Measurements from ENCODE around the gene CUEDC1.

The CUEDC1 gene

GRCh38 chr17:57875290-57876022, 79.8 kb downstream of the CUEDC1 start:
- FAIRE-seq (no peak), DNase-seq (ENCODE audit: insufficient read length) (no peak)
- TF ChIP-seq POLR2A (IDR thresholded peaks at IDR 0.05; ENCODE audit: low read depth, low read length) (no peak), TAF1 (IDR thresholded peaks at IDR 0.05; ENCODE audit: borderline replicate concordance, low read depth, low read length) (no peak), POLR2AphosphoS5 (IDR thresholded peaks at IDR 0.05; ENCODE audit: low read depth, low read length) (no peak)

- TF ChIP-seq POLR2A (IDR thresholded peaks at IDR 0.05; ENCODE audit: low read depth, low read length) (no peak), TAF1 (IDR thresholded peaks at IDR 0.05; ENCODE audit: borderline replicate concordance, low read depth, low read length) (no peak), POLR2AphosphoS5 (IDR thresholded peaks at IDR 0.05; ENCODE audit: low read depth, low read length) (no peak)
- DNase-seq (ENCODE audit: insufficient read length) (no peak), FAIRE-seq (no peak)
Observed at GRCh38 chr17:57874434-57875289, 80.5 kb downstream of the CUEDC1 start.

- TF ChIP-seq TAF1 (IDR thresholded peaks at IDR 0.05; ENCODE audit: borderline replicate concordance, low read depth, low read length), result no peak
- TF ChIP-seq POLR2A (IDR thresholded peaks at IDR 0.05; ENCODE audit: low read depth, low read length), result no peak
- no peak for TF ChIP-seq POLR2AphosphoS5 (IDR thresholded peaks at IDR 0.05; ENCODE audit: low read depth, low read length)
- DNase-seq (ENCODE audit: insufficient read length) (no peak), FAIRE-seq (no peak)
Observed at GRCh38 chr17:57874058-57874419, 81.2 kb downstream of the CUEDC1 start.

- no peak for FAIRE-seq
- no peak for DNase-seq (ENCODE audit: insufficient read length)
Observed at GRCh38 chr17:57873261-57874057, 81.8 kb downstream of the CUEDC1 start.

GRCh38 chr17:57872536-57872935, 82.7 kb downstream of the CUEDC1 start:
- DNase-seq (ENCODE audit: insufficient read length) (no peak), FAIRE-seq (no peak)
- TF ChIP-seq TAF1 (IDR thresholded peaks at IDR 0.05; ENCODE audit: borderline replicate concordance, low read depth, low read length) (no peak), POLR2A (IDR thresholded peaks at IDR 0.05; ENCODE audit: low read depth, low read length) (no peak), POLR2AphosphoS5 (IDR thresholded peaks at IDR 0.05; ENCODE audit: low read depth, low read length) (no peak)

More at GRCh38 chr17:57873261-57874057, 81.8 kb downstream of the CUEDC1 start:
- TF ChIP-seq POLR2AphosphoS5 (IDR thresholded peaks at IDR 0.05; ENCODE audit: low read depth, low read length) (no peak), POLR2A (IDR thresholded peaks at IDR 0.05; ENCODE audit: low read depth, low read length) (no peak), TAF1 (IDR thresholded peaks at IDR 0.05; ENCODE audit: borderline replicate concordance, low read depth, low read length) (no peak)

- no peak for TF ChIP-seq POLR2AphosphoS5 (IDR thresholded peaks at IDR 0.05; ENCODE audit: low read depth, low read length)
- no peak for TF ChIP-seq POLR2A (IDR thresholded peaks at IDR 0.05; ENCODE audit: low read depth, low read length)
- no peak for TF ChIP-seq TAF1 (IDR thresholded peaks at IDR 0.05; ENCODE audit: borderline replicate concordance, low read depth, low read length)
- no peak for DNase-seq (ENCODE audit: insufficient read length)
- FAIRE-seq, result no peak
Observed at GRCh38 chr17:57871863-57872262, 83.3 kb downstream of the CUEDC1 start.

- no peak for TF ChIP-seq POLR2AphosphoS5 (IDR thresholded peaks at IDR 0.05; ENCODE audit: low read depth, low read length)
- no peak for DNase-seq (ENCODE audit: insufficient read length)
- FAIRE-seq, result no peak
Observed at GRCh38 chr17:57871155-57871554, 84.1 kb downstream of the CUEDC1 start.

- FAIRE-seq (no peak), DNase-seq (ENCODE audit: insufficient read length) (no peak)
- TF ChIP-seq POLR2AphosphoS5 (IDR thresholded peaks at IDR 0.05; ENCODE audit: low read depth, low read length), result no peak
- no peak for TF ChIP-seq POLR2A (IDR thresholded peaks at IDR 0.05; ENCODE audit: low read depth, low read length)
- no peak for TF ChIP-seq TAF1 (IDR thresholded peaks at IDR 0.05; ENCODE audit: borderline replicate concordance, low read depth, low read length)
Observed at GRCh38 chr17:57870283-57870635, 85.0 kb downstream of the CUEDC1 start.

GRCh38 chr17:57869617-57870282, 85.5 kb downstream of the CUEDC1 start:
- no peak for DNase-seq (ENCODE audit: insufficient read length)
- TF ChIP-seq POLR2AphosphoS5 (IDR thresholded peaks at IDR 0.05; ENCODE audit: low read depth, low read length) (no peak), TAF1 (IDR thresholded peaks at IDR 0.05; ENCODE audit: borderline replicate concordance, low read depth, low read length) (no peak), POLR2A (IDR thresholded peaks at IDR 0.05; ENCODE audit: low read depth, low read length) (no peak)
- peak; percentile 33 for FAIRE-seq

GRCh38 chr17:57868910-57869616, 86.1 kb downstream of the CUEDC1 start:
- FAIRE-seq, result peak; percentile 65
- DNase-seq (ENCODE audit: insufficient read length), result no peak
- TF ChIP-seq POLR2AphosphoS5 (IDR thresholded peaks at IDR 0.05; ENCODE audit: low read depth, low read length) (no peak), POLR2A (IDR thresholded peaks at IDR 0.05; ENCODE audit: low read depth, low read length) (no peak), TAF1 (IDR thresholded peaks at IDR 0.05; ENCODE audit: borderline replicate concordance, low read depth, low read length) (no peak)

All from GM12892 (cell line).